HG03558 (cell line): ENCODE results near the gene SNCA.

Experiments
- ATAC-seq: cut with Tn5 transposase; IDR thresholded peaks from one replicate; pipeline ENCODE4 v1.9.1; 2021; ENCODE audit warnings: moderate number of reproducible peaks; ENCODE audit not compliant: unreplicated experiment; ENCODE audit errors: extremely low read depth

Gene SNCA

DNA sequence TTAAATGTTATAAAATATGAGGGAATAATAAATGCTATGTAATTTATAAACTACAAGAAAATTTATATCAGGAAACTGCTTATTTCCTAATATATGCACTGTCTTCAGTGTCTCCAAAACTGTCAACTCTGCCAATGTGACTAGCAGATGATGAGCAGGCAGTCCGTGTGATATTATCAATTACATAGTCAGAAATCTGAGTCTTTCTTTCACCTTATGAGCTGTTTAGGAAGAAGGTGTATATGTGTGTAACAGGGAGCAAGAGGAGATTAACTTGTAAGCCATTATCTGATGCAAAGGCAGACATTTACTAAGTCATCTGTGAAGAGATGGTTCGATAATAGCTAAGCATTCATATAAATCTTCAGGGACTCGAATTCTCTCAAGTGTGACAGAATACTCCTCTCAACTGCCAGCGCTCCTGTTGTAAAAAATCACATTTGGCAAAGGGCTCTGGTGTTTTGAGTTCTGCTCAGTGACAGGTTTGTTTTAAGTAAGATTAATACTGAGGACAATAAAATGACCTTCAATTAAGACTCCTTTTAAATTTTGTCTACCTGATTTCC lies 79.7 kb downstream of the SNCA start:
- no peak for ATAC-seq

DNA sequence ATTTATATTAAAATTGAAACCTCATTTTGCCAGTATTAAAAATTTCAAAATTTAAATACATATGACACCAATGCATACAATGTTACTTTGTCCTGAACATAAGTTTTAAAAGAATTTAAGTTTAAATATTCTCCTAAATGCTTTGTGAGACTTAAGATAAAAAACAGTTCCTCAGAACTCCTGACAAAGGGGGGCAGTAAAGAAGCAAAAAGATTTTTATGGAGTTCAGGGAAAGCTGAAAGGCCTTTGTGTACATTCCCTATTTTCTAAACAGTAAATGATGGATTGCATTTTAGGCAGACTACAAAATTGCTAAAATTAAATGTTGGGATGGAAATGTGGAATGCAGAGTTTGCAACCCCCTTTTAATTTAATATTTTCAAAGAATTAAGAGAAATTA lies 81.7 kb downstream of the SNCA start:
- no peak for ATAC-seq

DNA sequence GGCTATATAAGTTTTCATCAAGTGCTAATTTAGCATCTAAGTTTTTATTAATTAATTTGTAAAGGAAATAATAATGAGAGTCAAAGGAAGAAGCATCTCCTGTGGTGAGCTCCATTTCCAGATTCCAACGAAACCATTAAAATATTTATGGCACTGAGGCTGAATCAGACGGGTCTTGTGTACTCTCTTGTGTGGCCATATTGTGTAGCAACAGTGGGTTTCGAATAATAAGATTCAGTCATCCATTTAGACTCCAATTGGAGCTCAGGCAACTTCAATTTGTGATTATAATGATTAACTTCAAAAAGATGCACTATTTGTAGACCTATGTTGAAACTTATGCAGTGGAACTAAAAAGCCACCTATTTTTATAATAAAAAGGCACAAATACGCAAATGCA lies 82.4 kb downstream of the SNCA start:
- ATAC-seq: no peak

GRCh38 chr4:89753601-89754066 lies 83.3 kb downstream of the SNCA start:
- ATAC-seq: no peak

DNA sequence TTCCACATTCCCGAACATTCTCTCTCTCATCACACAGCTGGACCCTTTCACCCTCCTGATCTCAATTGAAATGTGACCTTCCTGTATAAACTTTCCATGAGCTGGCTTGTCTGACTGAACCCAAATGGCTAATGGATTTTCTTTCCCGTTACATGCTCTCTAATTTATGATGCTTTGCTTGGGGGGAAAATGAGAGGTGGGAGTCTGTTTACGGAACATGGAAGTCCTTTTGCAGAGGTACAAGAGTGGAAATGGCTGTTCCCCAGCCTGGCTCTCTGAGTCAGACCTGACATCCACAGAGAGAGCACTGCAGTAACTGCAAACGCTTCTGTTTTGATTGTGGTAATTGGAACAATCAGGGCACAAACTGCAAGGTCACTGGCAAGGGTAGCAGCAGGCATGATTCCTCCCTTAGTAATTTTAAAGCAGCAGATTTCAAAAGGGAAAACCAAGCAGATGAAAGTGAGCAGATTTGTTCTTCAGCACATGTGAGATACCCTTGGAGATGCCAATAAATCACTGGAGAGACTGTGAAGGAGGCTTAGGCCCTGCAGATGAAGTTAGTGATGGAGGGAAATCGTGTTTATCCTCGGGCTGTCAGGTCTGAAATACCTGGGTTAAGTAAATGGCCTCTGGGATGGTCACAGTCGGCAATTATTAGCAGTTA lies 83.9 kb downstream of the SNCA start:
- no peak for ATAC-seq

- no peak for ATAC-seq
Measured at GRCh38 chr4:89751416-89751815, 85.5 kb downstream of the SNCA start.

DNA sequence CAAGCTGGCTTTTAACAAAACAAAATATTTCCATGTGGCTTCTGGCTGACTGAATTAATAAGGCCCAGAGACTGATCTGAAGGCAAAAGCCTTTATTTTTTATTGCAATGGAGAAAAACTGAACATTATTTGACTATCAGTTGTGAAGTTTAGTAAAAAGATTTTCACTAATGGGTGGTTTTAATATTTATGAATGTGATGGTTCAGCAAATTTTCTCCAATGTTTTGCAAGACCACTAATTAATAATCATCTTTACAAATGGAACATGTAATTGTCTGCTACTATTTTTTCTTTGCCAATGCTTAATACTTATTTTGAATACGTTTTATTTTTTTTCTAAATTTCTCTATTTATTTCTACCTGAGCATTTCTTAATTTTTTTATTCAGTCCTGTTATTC lies 90.6 kb downstream of the SNCA start:
- no peak for ATAC-seq

- ATAC-seq: no peak
Measured at GRCh38 chr4:89745708-89746107, 91.3 kb downstream of the SNCA start.

- ATAC-seq: no peak
Measured at GRCh38 chr4:89744914-89745313, 92.0 kb downstream of the SNCA start.

- no peak for ATAC-seq
Measured at GRCh38 chr4:89741768-89742167, 95.2 kb downstream of the SNCA start.

- no peak for ATAC-seq
Measured at GRCh38 chr4:89739311-89739988, 97.5 kb downstream of the SNCA start.

GRCh38 chr4:89737888-89738287 lies 99.1 kb downstream of the SNCA start:
- no peak for ATAC-seq

GRCh38 chr4:89733946-89734345 lies 103.0 kb downstream of the SNCA start:
- ATAC-seq: no peak

DNA sequence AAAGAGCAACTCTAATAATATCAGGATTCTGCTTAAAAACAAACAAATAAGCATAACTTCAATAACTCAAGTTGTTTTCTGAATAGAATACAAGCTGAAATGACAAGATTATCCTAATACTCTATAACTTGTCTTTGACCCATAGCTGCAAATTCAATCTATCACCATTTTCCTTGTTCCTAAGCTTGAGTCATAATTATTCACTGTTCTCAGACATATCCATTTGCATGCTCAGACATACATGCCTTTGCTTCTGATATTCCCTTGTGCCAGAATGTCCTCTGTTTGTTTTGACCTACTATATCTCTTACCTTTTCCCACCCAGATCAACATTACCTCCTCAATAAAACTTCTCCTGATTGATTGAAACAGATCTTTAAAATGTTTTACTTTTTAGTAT lies 109.7 kb downstream of the SNCA start:
- no peak for ATAC-seq

DNA sequence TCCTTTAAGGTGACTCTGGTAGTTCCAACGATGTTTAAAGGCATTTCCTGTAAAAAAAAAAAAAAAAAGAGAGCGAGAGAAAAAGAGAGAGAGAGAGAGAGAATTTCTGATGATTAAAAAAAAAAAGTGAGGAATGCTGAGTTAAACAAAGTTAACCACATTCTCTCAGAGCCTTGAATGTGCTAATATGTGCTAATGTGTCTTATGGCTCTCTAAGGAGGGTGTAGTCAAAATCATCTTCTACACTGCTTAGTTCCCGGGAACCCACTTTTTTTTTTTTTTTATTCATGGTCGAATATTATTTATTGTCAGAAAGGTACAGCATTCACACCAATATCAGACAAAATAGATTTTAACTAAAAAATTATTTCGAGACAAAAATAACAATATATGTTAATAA lies 111.7 kb downstream of the SNCA start:
- no peak for ATAC-seq

DNA sequence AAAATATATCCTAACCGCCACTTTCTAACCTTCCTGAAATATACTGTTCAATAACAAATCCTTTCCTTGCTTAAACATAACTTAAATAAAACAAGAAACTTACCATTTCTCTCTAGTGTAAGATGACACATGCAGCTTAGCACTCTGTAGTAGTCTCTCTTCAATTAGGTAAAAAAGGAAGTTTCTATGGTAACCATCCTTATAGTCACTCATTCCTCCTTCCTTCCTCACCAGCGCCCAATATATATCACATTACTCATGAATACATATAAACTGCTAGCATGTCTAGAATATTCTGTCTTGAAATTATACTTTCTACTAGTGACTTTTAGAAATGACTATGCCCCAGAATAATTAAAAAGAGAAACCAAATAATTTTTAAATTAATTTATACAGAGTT lies 112.2 kb downstream of the SNCA start:
- no peak for ATAC-seq

DNA sequence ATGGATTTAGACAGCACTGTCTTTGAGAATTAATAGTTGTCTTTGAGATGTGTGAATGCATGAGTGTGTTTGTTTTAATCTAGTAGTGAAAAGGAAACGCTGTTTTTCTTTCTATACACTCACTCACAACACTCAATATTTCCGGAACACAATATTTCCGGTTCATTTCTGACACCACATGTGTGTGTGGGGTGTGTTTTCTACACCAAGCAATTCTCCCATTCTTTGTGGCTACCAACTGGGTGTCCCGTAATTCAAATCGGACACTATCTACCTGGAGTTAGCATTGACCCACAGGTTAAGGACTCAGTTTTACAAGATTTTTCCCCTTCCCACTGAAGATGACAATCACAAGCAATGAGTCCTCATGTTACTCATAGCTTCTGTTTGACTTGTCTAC lies 113.9 kb downstream of the SNCA start:
- ATAC-seq: no peak

GRCh38 chr4:89722517-89722916 lies 114.4 kb downstream of the SNCA start:
- no peak for ATAC-seq

GRCh38 chr4:89720981-89721380 lies 116.0 kb downstream of the SNCA start:
- no peak for ATAC-seq

DNA sequence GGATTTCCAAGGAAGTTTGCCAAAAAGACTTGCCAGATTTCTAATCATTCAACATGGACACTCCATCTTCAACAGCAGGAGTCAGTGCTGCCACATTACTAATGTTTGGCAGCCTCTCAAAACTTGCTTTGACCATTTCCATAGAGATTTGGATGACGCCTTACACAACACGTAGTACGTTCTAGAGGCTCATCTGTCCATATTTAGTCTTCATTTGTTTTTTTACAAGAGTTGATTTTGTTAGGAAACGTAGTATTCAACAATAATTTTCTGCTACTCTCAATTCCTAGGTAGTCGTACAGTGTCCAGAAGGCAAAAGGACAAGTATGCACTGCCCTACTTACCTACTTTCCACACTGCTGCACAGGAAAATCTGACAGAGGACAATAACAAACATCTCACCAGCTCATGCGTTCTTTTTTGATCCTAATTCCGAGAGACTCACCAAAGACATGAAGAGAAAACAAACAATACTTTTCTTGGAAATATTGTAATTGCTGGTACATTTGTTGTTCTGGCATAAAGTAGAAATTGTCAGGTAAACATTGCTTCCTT lies 117.3 kb downstream of the SNCA start:
- no peak for ATAC-seq

DNA sequence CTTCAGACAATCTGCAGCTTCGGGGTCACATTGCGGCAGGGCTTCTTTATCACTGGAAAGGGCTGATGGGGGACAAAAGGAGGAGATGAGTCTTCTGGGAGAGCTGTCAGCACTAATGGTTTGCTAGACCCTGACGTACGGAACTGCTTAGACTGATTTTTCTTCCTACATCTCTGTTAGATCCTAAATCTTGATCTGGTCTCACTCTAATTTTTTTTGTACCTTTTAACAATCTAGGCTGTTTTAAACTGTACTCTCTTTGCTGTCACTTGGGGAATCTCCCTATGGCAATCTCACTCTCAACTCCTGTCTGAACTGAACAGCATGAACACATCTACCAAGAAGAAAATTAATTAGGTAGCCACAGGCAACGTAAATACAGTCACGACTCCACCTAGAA lies 120.1 kb downstream of the SNCA start:
- ATAC-seq: no peak
